CD4-positive, alpha-beta T cell treated with Interleukin-17A for 4 hours (primary cell): Measurements from ENCODE around the gene ADCYAP1R1.

Source experiments
- DNase-seq: peaks from one replicate; pipeline ENCODE4 v3.0.0-alpha.2; 2020; ENCODE audit warnings: mixed read lengths

ADCYAP1R1 gene

DNA sequence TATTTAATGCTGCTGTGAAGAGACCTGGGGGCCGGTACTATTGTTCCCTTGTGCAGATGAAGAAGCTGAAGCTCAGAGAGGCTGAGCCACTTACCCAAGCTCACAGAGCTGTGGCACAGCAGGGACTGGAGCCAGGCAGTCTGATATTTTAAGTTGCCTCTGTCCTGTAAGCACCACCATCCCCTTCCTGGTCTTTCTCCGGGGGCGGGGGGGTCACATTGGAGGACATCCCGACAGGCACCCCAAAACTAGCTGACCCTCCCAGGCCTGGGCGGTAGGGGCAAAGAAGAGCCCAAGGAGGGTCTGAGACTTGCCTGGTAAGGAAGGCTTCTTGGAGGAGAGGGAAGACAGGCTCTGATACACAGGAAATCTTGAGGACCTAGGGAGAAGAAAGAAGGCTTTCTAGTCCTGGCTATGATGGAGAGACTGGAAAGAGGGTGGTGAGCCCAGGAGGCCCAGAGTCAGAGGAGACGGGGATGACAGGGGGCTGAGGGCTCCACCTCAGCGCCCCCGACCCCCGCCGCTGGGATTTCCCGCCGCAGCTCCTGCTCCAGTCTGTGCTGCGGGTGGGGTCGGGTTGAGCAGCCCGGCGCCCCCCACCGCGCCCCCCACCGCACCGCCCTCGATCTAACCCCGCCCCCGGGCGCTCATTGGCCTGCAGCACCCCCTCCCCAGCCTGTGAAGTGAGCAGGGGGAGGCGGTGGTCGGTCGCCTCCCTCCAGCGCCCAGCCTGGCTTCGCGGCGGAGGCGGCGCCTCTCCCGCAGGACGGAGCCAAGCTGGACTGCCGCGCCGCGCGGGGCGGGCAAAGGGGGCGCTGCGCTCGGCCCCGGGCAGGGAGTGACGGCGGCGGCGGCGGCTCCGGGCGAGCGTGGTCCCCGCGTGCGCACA, at the start of gene ADCYAP1R1:
ADCYAP1R1 (plus strand) TSS at position 711 of the 889 bp plus-strand sequence. CDS start 10,957 bp downstream, outside the sequence.
- no peak for DNase-seq

DNA sequence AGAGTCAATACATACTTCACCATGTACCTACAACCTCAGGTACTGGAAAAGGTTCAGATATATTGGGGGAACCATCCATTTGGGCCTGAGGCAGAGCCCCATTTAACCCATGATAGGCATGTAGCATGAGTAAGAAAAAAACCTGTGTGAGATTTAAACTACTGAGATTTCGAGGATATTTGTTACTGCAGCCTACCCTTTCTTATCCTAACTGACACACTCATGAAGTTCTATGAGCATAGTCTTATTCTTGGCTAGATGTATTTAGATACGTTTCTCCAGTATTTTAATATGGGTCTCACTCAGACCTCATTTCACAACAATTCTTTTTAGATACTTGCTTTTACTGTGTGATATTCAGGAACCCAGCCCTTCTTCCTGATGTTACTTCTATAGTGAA, 49.0 kb upstream of the ADCYAP1R1 start:
- no peak for DNase-seq

DNA sequence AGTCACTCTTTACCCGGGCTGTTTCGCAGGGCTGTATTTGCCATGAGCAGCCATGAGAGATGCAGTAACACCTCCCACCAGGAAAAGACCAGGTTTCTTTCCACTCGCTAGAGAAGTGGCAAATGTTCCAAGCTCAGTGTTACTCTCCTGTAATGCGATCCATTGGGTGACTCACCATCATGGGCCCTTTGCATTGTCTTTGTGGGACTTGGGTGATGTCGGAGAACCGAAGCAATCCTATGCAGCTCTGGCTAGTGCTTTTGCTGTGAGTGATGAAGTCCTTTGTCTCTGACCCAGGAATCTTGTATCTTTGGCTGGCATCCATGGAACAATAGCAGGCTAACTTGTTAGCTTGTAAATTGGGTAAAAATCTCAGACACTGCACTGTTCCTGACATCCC, 48.4 kb upstream of the ADCYAP1R1 start:
- no peak for DNase-seq

DNA sequence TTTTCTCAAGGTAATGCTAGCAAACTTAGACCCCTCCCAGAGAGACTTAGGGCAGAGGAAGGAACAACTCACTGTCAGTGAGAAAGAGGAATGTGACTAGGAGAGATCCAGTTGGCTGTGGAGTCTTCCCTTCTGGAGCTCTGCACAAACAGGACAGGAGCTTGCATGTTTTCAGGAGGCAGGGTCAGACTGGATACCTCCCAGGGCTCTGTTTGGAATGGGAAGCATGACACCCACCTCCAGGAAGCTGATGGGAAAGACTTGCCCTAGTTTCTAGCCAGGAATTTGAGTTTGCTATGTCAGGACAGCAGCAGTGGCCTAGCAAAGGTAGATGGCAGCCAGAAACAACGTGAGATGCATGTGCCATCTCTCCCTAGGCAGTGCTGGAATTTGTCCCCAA, 47.7 kb upstream of the ADCYAP1R1 start:
- no peak for DNase-seq

DNA sequence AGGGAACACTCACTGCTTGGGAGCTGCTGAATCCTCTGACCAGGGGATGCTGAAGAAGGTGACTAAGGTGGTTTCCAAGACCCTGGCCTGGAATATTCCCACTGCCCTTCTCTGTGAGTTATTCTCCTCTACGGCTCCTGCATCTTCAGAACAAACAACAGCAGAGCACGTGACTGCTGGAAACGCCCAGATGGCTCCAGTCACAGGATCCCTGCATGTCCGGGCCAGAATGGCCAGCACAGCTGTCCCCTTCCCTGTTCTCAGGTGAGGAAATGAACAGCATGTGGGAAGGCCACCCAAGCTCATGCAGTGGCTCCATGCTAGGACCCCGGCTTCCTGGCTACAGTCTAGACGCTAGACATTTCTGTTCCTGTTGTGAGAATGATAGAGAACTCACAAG, 45.3 kb upstream of the ADCYAP1R1 start:
- DNase-seq: no peak

DNA sequence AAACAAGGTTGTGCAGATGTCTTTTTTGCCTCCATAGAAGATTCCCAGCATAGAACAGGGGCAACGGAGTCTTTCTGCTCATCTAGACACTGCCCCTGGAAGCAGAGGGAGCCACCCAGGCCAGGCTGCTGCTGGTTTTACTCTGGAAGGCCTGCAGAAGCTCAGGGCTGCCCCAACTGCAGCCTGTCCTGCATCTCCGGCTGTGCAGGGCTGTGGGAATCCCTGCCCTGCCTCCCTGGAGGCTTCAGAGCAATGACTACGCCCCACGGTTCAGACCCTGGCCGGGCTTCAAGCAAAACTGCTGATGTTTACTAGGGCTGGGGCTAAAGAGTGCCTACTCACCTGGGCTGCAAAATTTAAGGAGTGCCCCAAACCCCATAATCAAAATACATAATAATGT, 44.5 kb upstream of the ADCYAP1R1 start:
- no peak for DNase-seq

DNA sequence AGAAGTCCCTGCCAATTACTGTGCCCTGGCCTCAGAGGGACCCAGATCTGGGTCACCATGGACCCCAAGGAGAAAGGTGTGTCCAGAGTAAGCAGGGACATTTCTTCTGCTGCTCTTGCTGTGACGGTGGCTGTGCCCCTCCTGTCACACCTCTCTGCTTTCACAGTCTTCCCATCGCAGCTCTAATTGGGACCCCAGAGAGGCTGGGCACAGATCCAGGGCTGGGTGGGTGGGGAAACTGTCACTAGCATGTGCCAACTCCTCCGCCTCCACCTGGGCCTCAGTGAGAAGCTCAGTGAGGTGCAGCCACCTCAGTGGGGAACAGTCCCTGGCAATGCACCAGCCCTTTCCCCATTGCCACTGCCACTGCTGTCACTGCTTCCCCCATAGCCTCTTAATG, 37.3 kb upstream of the ADCYAP1R1 start:
- no peak for DNase-seq

DNA sequence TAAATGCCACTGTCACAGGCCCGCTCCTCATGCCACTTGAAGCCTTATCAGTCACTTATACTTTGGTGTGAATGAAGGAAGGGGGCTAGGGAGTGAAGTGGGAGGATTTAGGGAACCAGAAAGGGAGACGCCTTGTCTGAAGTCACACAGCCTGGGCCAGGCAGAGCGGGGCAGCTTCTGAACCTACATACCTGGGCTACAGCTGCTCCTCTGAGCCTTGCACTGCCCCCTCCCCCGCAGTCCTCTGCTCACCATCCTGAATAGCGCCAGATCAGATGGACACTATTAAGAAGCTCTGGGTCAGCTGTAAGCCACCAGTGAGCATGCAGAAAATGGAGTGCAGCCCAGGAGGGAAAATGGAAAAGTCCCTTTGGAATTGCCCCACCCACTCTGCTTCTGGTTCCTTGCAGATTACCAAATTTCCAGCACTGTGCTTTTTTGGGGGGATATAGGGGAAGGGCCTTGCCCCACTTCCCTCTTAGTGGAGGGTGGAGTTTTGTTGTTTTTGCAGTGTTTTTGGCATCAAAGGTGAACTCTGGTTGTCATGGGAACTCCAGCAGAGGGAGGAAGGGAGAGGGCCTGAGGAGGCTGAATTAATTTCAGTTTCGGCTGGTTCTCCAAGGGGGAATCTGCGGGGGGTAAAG, 35.0 kb upstream of the ADCYAP1R1 start:
- no peak for DNase-seq

DNA sequence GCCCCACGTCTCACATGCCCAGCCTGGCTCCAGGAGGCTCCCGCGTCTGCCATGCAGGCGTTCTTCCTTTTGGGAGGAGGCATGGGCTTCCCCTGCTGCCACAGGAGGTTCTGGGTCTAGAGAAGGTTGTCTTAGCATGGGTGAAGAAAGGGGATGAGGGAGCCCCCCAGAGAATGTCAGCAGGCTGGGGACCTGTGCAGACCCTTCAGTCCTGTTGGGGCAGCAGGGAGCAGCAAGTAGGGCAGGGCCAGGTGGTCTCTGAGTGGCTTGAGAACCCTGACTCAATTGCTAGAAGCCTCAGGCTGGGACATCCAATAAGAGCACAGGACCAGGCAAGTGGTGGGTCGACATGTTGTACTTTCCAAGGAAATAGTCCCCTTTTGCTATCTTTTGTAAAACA, 34.4 kb upstream of the ADCYAP1R1 start:
- no peak for DNase-seq

DNA sequence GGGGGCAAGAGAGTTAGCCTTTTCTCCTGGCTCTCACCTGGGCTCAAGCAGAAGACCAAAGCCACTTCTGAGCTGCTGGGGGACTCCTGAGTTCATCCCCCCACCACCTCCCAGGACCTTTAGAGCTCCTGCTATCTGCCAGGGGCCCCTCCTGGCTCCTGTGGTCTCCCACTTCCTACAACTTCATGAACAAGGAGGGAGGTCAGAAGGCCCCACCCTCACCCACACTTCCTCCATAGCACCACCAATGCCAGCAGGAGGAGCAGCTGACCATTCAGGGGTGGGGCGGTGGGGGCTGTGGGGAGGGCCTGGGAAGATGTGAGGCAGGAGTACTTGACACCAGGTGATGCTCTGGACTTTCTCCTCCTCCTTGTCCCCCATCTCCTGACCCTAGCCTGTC, 32.6 kb upstream of the ADCYAP1R1 start:
- DNase-seq: no peak

DNA sequence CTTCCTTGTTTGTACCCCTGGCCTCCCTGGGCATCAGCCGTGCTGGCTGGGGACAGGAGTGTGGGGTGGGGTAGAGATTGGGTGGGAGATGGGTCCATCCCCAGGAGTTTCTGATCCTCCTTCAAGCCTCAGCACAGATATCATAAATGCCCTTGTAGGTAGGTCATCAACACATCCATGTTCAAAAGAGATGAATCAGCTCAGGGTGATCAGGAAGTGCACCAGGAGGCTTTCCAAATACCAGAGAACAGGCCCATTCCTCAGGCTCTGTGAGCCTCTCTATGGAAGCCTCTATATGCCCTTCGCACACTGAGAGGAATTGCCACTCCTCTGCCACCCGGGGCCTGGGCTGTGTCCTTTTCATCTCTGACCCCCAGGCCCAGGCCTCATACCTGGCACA, 31.9 kb upstream of the ADCYAP1R1 start:
- DNase-seq: no peak

DNA sequence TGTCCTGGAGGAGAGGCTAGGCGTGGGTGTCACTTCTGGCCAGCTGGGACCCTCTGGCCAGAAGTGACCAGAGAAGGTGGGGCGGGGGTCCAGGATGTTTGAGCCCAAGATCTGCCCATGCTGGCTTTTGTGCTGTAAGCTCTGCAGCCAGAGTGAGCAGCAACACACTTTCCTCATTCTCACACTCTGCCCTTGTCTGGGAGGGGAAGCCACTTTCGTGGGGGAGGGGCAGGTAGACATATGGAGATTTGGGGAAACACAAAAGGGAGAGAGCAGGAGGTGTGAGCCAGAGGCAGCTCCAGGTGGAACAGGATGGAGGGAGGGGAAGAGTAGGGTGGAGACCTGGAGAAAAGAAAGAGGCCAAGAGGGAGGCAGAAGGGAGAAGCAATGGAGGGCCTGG, 31.5 kb upstream of the ADCYAP1R1 start:
- no peak for DNase-seq

DNA sequence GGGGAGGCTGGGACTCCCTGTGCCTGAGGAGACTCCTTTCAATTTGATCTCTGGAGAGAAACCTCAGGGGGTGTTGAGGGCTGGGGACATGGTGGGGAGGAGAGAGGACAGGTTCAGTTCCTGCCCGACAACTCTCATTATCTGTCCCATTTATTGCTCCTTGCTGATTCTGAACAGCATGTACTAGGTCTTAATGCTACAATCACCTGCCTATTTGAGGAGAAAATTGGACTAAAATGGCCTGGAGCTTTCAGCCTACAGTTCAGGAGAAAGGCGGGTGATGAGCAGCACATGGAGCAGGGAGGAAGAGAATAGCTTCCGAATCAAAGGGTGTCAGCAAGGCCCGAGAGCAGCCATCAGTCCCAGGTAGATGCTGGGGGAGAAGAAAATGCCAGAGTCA, 30.0 kb upstream of the ADCYAP1R1 start:
- DNase-seq: no peak

DNA sequence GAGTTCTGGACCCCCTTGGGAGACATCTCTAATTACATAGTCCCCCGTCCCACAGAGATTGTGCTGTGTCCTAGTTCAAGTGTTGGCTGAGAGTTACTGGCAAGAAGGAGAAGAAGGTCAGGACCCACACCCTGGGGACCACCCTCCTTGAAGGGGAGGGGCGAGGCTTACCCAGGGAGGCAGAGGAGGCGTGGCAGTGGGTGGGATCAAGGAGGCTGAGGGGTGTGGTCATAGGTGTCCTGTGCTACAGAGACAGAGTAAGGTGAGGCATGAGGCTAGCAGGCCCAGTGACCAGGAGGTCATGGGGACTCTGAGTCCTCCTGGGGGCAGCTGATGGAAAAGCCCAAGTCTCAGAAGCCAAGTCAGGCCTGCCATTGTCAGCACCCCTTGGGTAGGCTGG, 29.4 kb upstream of the ADCYAP1R1 start:
- no peak for DNase-seq

DNA sequence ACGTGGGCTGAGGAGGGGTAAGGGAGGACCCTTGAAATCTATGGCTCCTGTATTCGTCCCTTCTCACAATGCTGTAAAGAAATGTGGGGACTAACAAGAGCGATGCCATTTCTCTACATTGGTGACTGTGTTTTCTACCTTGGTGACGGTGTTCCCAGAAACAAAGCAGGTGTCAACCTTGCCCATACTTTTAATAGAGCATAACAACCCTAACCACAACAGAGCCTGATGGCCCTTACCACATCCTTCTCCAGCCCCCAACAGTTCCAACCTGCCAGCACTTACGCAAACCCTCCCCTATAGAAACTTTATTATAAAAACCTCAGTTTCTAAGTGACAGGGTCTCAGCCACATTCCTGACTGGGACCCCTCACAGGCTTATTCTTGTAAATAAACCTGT, 28.2 kb upstream of the ADCYAP1R1 start:
- no peak for DNase-seq

DNA sequence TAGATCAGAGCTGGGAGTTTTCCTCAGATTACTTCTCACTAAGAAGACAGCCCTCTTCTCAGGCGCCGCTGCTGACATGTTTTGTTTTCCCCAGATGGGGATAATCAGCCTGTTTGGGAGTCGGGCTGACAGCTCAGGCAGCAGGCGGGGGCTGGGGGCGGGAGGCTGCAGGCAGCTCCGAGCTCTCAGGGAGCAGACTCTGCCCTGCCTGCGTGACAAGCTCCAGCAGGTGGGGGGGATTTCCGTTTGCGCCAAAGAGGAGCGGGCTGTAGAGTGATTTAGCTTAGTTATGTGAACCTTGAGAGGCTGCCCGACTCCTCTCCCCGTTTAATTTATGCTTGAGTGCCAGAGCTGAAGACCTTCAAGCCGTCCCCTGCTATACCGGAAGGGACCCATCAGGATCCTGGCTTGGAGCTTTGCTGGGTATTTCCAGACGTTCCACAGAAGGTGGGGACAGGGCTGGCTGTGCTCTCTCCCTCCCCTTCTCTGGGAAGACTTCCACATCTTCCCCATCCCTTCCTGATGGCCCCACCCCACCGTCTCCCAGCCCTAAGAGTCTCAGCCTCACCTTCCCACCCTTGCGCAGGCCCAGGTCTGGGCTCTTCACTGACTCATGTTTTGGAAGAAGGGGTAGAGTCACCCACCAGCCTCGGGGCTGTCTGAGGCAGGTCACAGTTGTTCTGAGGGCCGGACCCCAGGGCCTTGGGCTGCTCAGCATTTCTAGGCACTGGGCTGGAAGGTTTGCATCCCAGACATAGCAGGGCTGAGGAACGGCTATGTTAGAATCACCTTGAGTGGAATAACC, 24.7 kb upstream of the ADCYAP1R1 start:
- DNase-seq: no peak

DNA sequence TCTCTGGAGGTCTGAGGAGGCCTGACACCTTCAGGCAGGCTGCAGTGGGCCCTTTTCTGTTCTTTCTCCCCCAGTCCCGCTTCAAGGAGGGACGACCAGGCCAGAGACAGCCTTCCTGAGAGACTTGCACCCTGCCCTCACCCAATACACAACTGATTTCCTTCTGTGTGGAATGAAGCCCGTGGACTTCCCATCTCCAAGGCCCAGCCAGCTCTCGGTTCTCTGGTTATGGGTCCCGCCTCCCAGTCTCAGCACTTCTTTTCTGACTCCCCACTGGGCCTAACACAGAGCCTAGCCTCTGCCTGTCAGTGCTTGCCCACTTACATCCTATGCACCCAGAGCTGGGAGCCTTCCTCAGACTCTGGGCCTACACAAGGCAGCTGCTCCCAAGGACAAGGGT, 24.1 kb upstream of the ADCYAP1R1 start:
- DNase-seq: no peak

DNA sequence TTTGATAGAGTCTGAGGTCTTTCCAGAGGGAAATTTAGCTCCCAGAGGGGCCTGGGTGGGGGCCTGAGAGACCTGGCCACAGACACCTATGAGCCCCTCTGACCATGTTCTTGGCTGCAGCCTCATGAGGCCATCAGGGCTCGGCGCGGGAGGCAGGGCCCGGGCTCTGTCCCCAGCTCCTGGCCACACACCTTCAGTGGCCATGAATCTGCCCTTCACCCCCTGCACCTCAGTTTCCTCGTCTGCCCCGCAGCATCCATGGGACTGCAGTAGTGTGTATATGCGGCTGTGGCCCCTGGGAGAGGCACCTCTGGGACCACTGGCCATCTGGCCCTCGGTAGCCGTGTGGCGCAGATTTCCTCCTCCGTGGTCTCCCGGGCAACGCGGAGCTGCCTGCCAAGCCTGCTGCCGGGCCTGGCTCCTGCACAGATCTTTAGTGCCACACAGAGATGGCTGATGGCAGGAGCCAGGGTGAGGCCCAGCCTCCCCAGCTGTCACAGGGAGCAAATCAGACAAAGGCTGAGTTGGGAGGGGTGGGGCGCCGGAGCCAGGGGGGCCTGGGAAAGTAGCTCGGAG, 23.6 kb upstream of the ADCYAP1R1 start:
- no peak for DNase-seq

DNA sequence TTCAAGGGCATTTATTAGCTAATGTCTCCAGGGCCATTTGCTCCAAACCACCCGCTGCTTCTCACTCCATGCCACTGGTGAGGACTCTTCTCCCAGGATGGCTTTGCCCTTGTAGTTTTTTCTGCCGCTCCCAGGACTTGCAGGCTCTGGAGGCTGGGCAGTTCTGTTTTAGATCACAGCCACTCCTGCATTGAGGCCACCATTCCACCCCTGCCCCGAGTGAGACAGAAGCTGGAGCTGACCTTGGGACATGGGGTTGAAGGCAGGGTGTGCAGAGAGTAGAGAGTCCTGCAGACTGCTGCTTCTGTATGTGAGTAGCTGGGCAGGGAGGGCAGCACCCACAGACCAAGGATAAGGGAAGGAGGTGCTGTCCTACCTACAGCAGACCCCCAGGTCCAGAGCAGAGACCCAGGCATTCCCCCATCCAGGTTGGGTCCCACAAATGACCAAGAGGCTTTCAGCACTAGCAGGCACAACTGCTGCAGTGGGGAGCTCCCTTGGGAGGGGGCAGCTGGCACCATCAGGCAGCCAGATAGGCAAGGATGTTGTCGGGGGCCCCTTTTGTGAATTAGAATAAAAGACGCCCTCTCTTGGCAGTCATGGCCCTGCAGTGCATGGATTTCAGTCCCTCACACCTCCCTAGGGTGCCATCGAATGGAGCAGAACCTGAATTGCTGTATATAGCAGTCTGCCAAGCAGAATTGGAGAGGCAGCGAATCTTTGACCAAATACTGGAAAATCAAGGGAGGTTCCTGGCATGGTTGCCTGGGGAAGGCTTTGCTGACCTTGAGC, 22.7 kb upstream of the ADCYAP1R1 start:
- no peak for DNase-seq

DNA sequence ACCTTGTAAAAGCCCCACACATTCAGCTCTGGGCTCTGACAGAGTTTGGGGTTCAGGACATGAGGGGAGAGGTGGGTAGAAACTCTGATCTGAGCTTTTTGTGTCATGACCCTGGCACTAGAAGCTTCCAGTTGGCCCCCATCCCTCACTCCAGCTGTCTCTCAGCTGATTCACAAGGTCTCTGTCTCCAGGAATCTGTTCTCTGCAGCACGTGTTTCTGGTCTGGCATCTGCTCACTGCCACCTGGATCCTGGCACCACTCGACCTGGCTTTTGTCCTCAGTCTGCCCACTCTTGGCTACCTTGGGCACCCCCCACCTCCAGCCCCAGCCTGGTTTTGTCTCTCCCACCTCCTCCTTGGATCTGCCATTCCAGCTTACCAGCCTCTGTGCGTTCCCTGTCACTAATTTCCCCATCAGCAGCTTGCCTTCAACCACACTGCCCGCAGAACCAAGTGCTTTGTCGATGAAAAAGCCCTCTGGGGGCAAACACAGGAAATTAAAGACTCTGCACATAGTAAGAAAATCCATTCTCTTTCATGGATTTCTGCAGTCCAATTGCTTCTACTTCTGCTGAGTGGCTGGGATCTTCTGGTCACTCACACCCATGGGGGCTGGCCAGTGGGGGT, 18.3 kb upstream of the ADCYAP1R1 start:
- no peak for DNase-seq

DNA sequence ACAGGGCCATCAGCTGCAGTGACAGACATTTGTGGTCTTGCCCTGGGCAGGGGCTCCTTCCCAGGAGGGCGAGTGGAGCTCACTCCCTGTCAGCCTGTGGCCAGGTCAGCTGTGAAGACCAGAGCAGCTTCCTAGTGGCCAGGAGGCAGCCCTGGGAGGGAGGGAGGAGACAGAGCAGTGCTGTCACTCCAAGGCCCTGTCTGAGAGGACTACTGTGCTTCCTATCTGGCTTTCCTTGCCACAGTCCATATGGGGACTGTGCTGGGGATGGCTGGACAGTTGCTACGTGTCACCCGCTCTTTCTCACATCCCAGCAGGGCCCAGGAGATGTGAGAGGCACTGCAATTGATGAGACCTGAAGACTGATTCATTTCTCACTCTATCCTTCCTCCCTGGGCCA, 15.2 kb upstream of the ADCYAP1R1 start:
- DNase-seq: no peak

DNA sequence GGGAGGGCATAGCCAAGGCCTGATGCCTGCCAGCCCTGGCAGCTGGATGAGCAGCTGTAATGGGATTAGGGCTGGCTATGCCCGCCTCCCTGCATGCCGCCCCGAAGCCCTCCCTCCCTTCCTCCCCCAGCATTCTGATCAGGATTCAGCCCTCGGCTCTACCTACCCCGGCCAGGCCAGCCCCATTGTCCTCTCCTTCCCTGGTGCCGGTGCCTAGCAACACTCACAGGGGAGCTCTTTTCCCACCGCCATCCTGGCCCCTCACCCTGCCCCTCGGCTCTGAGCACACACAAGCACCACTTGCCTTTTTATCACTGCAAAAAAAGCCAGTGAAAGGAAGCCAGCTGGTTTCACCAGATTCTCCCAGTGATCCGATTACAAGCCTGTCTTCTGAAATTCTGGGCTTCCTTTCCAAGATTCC, 9.0 kb upstream of the ADCYAP1R1 start:
- no peak for DNase-seq
